AG04449 (cell line): Measurements from ENCODE around the gene SEPHS1.

Experiments used
- CTCF ChIA-PET: fragments of 350-600 bp; formaldehyde crosslinking; extraction: SDS; loops from one replicate; lab custom pipeline; 2021; ENCODE audit warnings: antibody characterized with exemption; lab: Yijun Ruan, JAX
- POLR2A ChIA-PET: fragments of 400-600, 350-600 bp; formaldehyde crosslinking; extraction: SDS; loops from one replicate; lab custom pipeline; 2020; ENCODE audit warnings: antibody characterized with exemption, inconsistent platforms; lab: Yijun Ruan, JAX
- DNase-seq: peaks from one replicate; pipeline ENCODE4 v3.0.0-alpha.2; 2010; ENCODE audit warnings: low read depth, low spot score
- H3K4me3 ChIP-seq: 2 replicates; pipeline ENCODE4 v1.5.1; 2011; ENCODE audit warnings: low read depth, mild to moderate bottlenecking, control low read depth, low read length
- TF ChIP-seq, protein P1 (sequence below): IDR thresholded peaks from one replicate; pipeline ENCODE4 v1.5.1; 2011; ENCODE audit warnings: mild to moderate bottlenecking, moderate library complexity, low read length, control low read depth, inconsistent platforms; ENCODE audit not compliant: insufficient read depth; ENCODE audit errors: missing control alignments

The SEPHS1 gene

DNA sequence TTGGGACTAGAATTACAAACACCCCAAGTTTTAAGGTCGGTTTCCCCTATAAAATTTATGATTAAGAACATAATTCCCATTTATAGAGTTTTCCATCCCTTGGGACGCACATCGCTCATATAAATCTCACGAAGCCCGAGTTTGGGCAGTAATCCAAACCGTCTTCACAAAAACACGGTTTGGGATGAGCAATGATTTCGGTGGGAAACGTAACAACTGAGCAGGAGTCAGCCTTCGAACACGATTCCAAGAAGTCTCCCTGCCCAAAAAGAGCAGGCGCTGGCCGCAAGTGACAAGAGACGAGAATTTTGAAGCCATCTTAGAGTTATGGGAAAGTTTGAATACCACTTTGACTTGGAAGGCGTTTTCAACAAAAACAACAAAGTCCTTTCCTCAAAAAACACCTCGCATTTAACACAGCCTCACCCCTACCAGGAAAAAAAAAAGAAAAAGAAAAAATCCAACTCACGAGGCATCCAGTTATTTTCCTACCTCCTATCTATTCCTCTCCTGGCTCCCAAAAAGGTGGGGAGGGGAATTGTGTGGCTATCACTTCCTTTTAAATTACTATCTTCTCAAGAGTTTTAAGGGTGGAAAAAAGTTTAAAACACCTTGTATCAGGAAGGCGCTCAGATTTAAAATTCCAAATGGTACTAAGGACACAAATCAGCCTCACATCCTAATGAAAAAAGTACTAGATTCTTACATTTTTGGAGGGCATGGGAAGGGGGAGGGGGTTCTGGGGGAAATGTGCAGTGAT, 1.6 kb downstream of the SEPHS1 start:
- ChIA-PET POLR2A (no interaction called here), CTCF (no interaction called here)
- TF ChIP-seq, protein P1, sequence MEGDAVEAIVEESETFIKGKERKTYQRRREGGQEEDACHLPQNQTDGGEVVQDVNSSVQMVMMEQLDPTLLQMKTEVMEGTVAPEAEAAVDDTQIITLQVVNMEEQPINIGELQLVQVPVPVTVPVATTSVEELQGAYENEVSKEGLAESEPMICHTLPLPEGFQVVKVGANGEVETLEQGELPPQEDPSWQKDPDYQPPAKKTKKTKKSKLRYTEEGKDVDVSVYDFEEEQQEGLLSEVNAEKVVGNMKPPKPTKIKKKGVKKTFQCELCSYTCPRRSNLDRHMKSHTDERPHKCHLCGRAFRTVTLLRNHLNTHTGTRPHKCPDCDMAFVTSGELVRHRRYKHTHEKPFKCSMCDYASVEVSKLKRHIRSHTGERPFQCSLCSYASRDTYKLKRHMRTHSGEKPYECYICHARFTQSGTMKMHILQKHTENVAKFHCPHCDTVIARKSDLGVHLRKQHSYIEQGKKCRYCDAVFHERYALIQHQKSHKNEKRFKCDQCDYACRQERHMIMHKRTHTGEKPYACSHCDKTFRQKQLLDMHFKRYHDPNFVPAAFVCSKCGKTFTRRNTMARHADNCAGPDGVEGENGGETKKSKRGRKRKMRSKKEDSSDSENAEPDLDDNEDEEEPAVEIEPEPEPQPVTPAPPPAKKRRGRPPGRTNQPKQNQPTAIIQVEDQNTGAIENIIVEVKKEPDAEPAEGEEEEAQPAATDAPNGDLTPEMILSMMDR: no peak
- peak overlapping the region; percentile 72 for H3K4me3 ChIP-seq
- DNase-seq: no peak

DNA sequence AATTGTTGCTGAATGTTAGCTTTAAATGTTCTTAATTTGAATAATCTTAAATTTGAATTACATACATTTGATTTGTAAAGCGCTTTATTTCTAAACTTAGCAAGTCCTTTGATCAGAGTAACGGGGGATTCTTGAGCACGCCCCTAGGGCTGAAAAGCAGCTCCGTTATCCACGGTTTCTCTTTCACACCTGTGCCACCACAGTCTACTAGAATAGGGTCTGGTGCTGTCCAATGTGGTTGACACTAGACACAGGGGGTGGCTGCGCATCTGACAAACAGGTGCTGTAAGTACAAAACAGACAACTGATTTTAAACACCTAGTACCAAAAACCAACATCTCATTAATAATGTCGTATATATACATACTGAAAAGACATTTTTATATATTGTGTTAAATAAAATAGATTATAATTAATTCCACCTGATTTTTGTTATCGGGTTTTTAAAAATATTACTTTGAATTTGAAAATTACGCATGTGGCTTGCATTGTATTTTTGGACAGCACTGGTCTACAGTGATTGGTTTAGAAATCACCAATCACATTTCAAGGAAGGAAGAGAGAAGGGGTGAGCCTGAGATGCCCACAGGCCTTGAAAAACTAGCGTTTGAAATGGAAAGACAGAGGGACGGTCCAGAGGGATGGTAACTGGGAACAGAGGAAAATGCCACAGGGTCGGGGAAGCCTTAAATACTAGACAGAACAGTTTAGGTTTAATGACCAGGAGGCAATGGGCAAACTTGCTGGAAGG, 7.3 kb downstream of the SEPHS1 start:
- ChIA-PET POLR2A (no interaction called here), CTCF (no interaction called here)
- no peak for DNase-seq
- no peak overlapping the region for H3K4me3 ChIP-seq
- TF ChIP-seq, protein P1: no peak

DNA sequence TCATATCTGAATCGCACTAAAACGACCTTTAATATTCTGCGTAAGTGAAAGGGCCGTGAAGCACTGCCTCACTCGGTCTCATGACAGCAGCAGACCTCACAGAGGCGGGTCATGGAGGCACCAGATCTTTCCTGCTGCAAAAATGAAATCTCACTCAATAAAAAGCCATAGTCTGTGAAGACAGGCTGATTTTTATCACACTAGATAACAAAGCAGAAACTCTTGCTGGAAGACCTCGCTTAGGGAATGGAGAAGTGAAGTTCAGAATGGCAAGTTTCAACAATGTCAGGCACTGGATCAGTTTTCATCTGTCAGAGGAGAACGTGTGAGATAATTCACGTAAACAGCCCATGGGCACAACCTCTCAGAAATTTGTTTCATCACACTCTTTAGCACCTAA, 8.0 kb downstream of the SEPHS1 start:
- no peak for DNase-seq
- TF ChIP-seq, protein P1: no peak
- ChIA-PET CTCF (no interaction called here), POLR2A (no interaction called here)
- no peak overlapping the region for H3K4me3 ChIP-seq

DNA sequence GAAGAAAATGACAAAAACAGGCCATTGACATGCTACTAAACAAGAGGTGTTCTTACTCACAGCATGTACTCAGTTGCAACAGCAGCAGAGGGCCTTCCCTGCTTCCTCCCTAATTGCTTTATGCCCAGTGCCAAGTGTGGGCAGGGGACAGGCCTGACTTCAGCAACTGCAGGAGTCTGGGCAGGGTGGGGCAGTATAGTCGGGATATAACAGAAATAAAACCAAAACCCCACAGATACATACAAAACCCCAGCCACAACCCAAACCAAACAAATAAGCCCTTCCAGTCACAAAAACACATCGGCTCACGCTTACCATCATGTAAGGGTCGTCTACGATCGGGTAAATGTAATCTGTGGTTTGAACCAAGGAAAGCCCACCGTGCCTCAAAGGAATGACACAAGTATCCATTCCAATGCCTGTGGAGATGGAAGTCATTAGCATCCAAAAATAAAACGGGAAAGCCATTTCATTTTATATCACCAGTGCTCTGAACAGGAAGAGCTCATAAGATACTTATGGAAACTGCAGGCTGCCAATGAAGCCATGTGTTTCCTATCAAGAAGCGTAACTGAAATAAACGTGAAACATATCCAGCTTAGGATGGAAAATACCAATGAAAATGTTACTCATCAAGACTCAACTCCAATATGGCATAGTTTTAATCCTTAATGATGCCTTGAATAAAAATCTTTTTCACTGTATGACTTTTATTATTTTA, 9.5 kb downstream of the SEPHS1 start:
- ChIA-PET CTCF (no interaction called here), POLR2A (no interaction called here)
- H3K4me3 ChIP-seq: peak overlapping the region; percentile 19
- peak; percentile 64 for DNase-seq
- TF ChIP-seq, protein P1: no peak

DNA sequence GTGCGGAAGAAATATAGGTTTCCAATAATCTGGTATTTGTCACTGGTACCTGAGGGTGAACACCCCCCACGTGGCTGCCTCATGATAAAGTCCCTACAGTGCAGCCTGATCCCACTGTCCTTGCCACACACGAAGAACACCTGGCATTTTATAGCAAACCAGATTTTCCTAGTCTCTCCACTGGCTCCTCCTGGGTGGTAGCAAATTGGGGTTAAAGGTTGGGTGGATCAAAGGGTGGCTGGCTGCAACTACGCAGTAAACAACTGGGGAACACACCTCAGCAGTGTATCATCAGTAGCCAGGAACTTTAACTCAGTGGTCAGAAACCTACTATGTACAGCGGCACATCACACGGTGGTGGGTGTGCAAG, 10.3 kb downstream of the SEPHS1 start:
- TF ChIP-seq, protein P1: no peak
- CTCF ChIA-PET: no interaction called here
- DNase-seq: no peak
- H3K4me3 ChIP-seq: no peak overlapping the region
- POLR2A ChIA-PET: no interaction called here
